HG03469 (cell line): Measurements from ENCODE around the gene TAAR1.
A peak's percentile ranks its signal among the peaks of the same experiment; 100 is the strongest.
"Not testable (repeated sequence)": the region's sequence is repeated elsewhere in the genome, so short reads cannot be mapped to it uniquely, and the experiment has no call there.

ENCODE experiments used
- ATAC-seq: cut with Tn5 transposase; IDR thresholded peaks from one replicate; pipeline ENCODE4 v1.9.1; 2021; ENCODE audit warnings: mild to moderate bottlenecking, moderate library complexity, moderate number of reproducible peaks; ENCODE audit not compliant: unreplicated experiment

The TAAR1 gene

GRCh38 chr6:132664309-132665034 is 5.5 kb upstream of the TAAR1 start:
- ATAC-seq: no peak

GRCh38 chr6:132663661-132664060 is 4.7 kb upstream of the TAAR1 start:
- ATAC-seq: no peak

- no peak for ATAC-seq
Observed at GRCh38 chr6:132661906-132662305, 2.9 kb upstream of the TAAR1 start.

GRCh38 chr6:132651062-132651461 is 7.9 kb downstream of the TAAR1 start:
- ATAC-seq: peak; percentile 38

GRCh38 chr6:132650429-132650828 is 8.6 kb downstream of the TAAR1 start:
- ATAC-seq: no peak

- ATAC-seq: no peak
Observed at GRCh38 chr6:132648828-132649227, 10.2 kb downstream of the TAAR1 start.

GRCh38 chr6:132648356-132648755 is 10.6 kb downstream of the TAAR1 start:
- peak; percentile 84 for ATAC-seq

GRCh38 chr6:132643547-132643946 is 15.4 kb downstream of the TAAR1 start:
- ATAC-seq: no peak

- not testable (repeated sequence) for ATAC-seq
Observed at GRCh38 chr6:132637135-132637534, 21.8 kb downstream of the TAAR1 start.

- ATAC-seq: not testable (repeated sequence)
Observed at GRCh38 chr6:132635906-132636305, 23.1 kb downstream of the TAAR1 start.

GRCh38 chr6:132635288-132635687 is 23.7 kb downstream of the TAAR1 start:
- ATAC-seq: not testable (repeated sequence)

GRCh38 chr6:132634796-132635195 is 24.2 kb downstream of the TAAR1 start:
- ATAC-seq: no peak

GRCh38 chr6:132633362-132633761 is 25.6 kb downstream of the TAAR1 start:
- no peak for ATAC-seq

GRCh38 chr6:132624175-132624574 is 34.8 kb downstream of the TAAR1 start, which contains the start of gene TAAR2:
TAAR2 (minus strand) TSS chr6:132624275; CDS start chr6:132624275, 0 bp downstream.
- ATAC-seq: no peak

GRCh38 chr6:132623106-132623845 is 35.7 kb downstream of the TAAR1 start:
- ATAC-seq: no peak

GRCh38 chr6:132616677-132617076 is 42.3 kb downstream of the TAAR1 start:
- ATAC-seq: no peak

GRCh38 chr6:132614554-132614953 is 44.4 kb downstream of the TAAR1 start:
- ATAC-seq: peak; percentile 46

GRCh38 chr6:132612449-132613108 is 46.4 kb downstream of the TAAR1 start:
- ATAC-seq: no peak

- ATAC-seq: no peak
Observed at GRCh38 chr6:132611616-132612015, 47.4 kb downstream of the TAAR1 start.

- ATAC-seq: no peak
Observed at GRCh38 chr6:132607544-132608233, 51.3 kb downstream of the TAAR1 start.

GRCh38 chr6:132604635-132605152 is 54.3 kb downstream of the TAAR1 start:
- no peak for ATAC-seq
